Measurements from ENCODE around the gene TRABD2A.

Gene TRABD2A

GRCh38 chr2:84906108-84906899, 25.4 kb upstream of the TRABD2A start:
- no peak for DNase-seq (ENCODE audit: low read depth, low spot score)
- Histone ChIP-seq H3K27ac (peak overlapping the region; percentile 86), H3K9me3 (ENCODE audit: low read depth, low read length) (no peaks in the 10 kb centered on the region), H3K9ac (ENCODE audit: insufficient read length) (peak overlapping the region; percentile 92), H3K36me3 (ENCODE audit: insufficient read depth, low read length) (peaks cover 16% of the 10 kb centered on the region), H3K4me3 (peak overlapping the region; percentile 98)
- no peak for TF ChIP-seq FOXP2 (optimal IDR thresholded peaks at IDR 0.05; ENCODE audit: control extremely low read depth, extremely low read length, insufficient read depth)
- no peak; the same call in 1 of the 2 replicates for TF ChIP-seq POLR2AphosphoS5 (IDR thresholded peaks at IDR 0.05; ENCODE audit: borderline replicate concordance, low read depth, low read length)
- no peak for TF ChIP-seq EZH2 (IDR thresholded peaks at IDR 0.05)

- Histone ChIP-seq H3K9me3 (ENCODE audit: low read depth, low read length) (no peaks in the 10 kb centered on the region), H3K27ac (peak within 1 kb of the TSS; percentile 86), H3K4me3 (peak within 1 kb of the TSS; percentile 98), H3K36me3 (ENCODE audit: insufficient read depth, low read length) (peaks cover 16% of the 10 kb centered on the region), H3K9ac (ENCODE audit: insufficient read length) (peak within 1 kb of the TSS; percentile 92)
- TF ChIP-seq FOXP2 (optimal IDR thresholded peaks at IDR 0.05; ENCODE audit: control extremely low read depth, extremely low read length, insufficient read depth) (no peak), POLR2AphosphoS5 (IDR thresholded peaks at IDR 0.05; ENCODE audit: borderline replicate concordance, low read depth, low read length) (peak; percentile 99), EZH2 (IDR thresholded peaks at IDR 0.05) (no peak)
- DNase-seq (ENCODE audit: low read depth, low spot score), result no peak
Measured at GRCh38 chr2:84905181-84906107, 24.6 kb upstream of the TRABD2A start, which contains the start of gene TMSB10. Gene TMSB10 (plus strand): TSS chr2:84905656.

GRCh38 chr2:84904717-84905174, 23.9 kb upstream of the TRABD2A start:
- peak overlapping the region; percentile 69 for H3K9ac ChIP-seq (ENCODE audit: insufficient read length)
- H3K36me3 ChIP-seq (ENCODE audit: insufficient read depth, low read length), result peaks cover 16% of the 10 kb centered on the region
- peak overlapping the region; percentile 98 for H3K4me3 ChIP-seq
- DNase-seq (ENCODE audit: low read depth, low spot score), result no peak
- no peaks in the 10 kb centered on the region for H3K9me3 ChIP-seq (ENCODE audit: low read depth, low read length)
- peak overlapping the region; percentile 54; the same call in 1 of the 2 replicates for H3K27ac ChIP-seq
- TF ChIP-seq EZH2 (IDR thresholded peaks at IDR 0.05), result no peak
- TF ChIP-seq FOXP2 (optimal IDR thresholded peaks at IDR 0.05; ENCODE audit: control extremely low read depth, extremely low read length, insufficient read depth), result no peak
- no peak for TF ChIP-seq POLR2AphosphoS5 (IDR thresholded peaks at IDR 0.05; ENCODE audit: borderline replicate concordance, low read depth, low read length)

GRCh38 chr2:84904151-84904550, 23.3 kb upstream of the TRABD2A start:
- TF ChIP-seq EZH2 (IDR thresholded peaks at IDR 0.05), result no peak
- no peak for TF ChIP-seq POLR2AphosphoS5 (IDR thresholded peaks at IDR 0.05; ENCODE audit: borderline replicate concordance, low read depth, low read length)
- no peak for TF ChIP-seq FOXP2 (optimal IDR thresholded peaks at IDR 0.05; ENCODE audit: control extremely low read depth, extremely low read length, insufficient read depth)
- Histone ChIP-seq H3K9ac (ENCODE audit: insufficient read length) (no peak overlapping the region), H3K9me3 (ENCODE audit: low read depth, low read length) (no peaks in the 10 kb centered on the region), H3K27ac (no peak overlapping the region), H3K4me3 (peak overlapping the region; percentile 98), H3K36me3 (ENCODE audit: insufficient read depth, low read length) (peaks cover 16% of the 10 kb centered on the region)
- no peak for DNase-seq (ENCODE audit: low read depth, low spot score)

GRCh38 chr2:84902526-84902925, 21.6 kb upstream of the TRABD2A start:
- no peak for TF ChIP-seq FOXP2 (optimal IDR thresholded peaks at IDR 0.05; ENCODE audit: control extremely low read depth, extremely low read length, insufficient read depth)
- TF ChIP-seq POLR2AphosphoS5 (IDR thresholded peaks at IDR 0.05; ENCODE audit: borderline replicate concordance, low read depth, low read length), result no peak
- TF ChIP-seq EZH2 (IDR thresholded peaks at IDR 0.05), result no peak
- H3K9me3 ChIP-seq (ENCODE audit: low read depth, low read length), result no peaks in the 10 kb centered on the region
- H3K36me3 ChIP-seq (ENCODE audit: insufficient read depth, low read length), result peaks cover 14% of the 10 kb centered on the region
- DNase-seq (ENCODE audit: low read depth, low spot score), result no peak
- H3K4me3 ChIP-seq, result no peak overlapping the region
- no peak overlapping the region for H3K27ac ChIP-seq
- no peak overlapping the region for H3K9ac ChIP-seq (ENCODE audit: insufficient read length)

GRCh38 chr2:84901593-84902120, 20.8 kb upstream of the TRABD2A start:
- Histone ChIP-seq H3K9me3 (ENCODE audit: low read depth, low read length) (no peaks in the 10 kb centered on the region), H3K27ac (no peak overlapping the region), H3K9ac (ENCODE audit: insufficient read length) (no peak overlapping the region), H3K4me3 (no peak overlapping the region), H3K36me3 (ENCODE audit: insufficient read depth, low read length) (peaks cover 6% of the 10 kb centered on the region)
- DNase-seq (ENCODE audit: low read depth, low spot score), result no peak
- no peak for TF ChIP-seq FOXP2 (optimal IDR thresholded peaks at IDR 0.05; ENCODE audit: control extremely low read depth, extremely low read length, insufficient read depth)
- TF ChIP-seq EZH2 (IDR thresholded peaks at IDR 0.05), result no peak
- no peak for TF ChIP-seq POLR2AphosphoS5 (IDR thresholded peaks at IDR 0.05; ENCODE audit: borderline replicate concordance, low read depth, low read length)

GRCh38 chr2:84900971-84901370, 20.1 kb upstream of the TRABD2A start:
- Histone ChIP-seq H3K27ac (no peak overlapping the region), H3K9ac (ENCODE audit: insufficient read length) (no peak overlapping the region), H3K4me3 (no peak overlapping the region), H3K36me3 (ENCODE audit: insufficient read depth, low read length) (no peaks in the 10 kb centered on the region; the same call in 1 of the 2 replicates), H3K9me3 (ENCODE audit: low read depth, low read length) (no peaks in the 10 kb centered on the region)
- no peak for DNase-seq (ENCODE audit: low read depth, low spot score)
- no peak for TF ChIP-seq EZH2 (IDR thresholded peaks at IDR 0.05)
- no peak for TF ChIP-seq FOXP2 (optimal IDR thresholded peaks at IDR 0.05; ENCODE audit: control extremely low read depth, extremely low read length, insufficient read depth)
- no peak for TF ChIP-seq POLR2AphosphoS5 (IDR thresholded peaks at IDR 0.05; ENCODE audit: borderline replicate concordance, low read depth, low read length)
